GM19043 (cell line): Measurements from ENCODE around the gene GLOD4.
"Not testable (repeated sequence)": the region's sequence is repeated elsewhere in the genome, so short reads cannot be mapped to it uniquely, and the experiment has no call there.

Experiments
- ATAC-seq: cut with Tn5 transposase; IDR thresholded peaks from one replicate; pipeline ENCODE4 v1.9.1; 2021; ENCODE audit warnings: low read depth; ENCODE audit not compliant: unreplicated experiment

GLOD4 gene

GRCh38 chr17:781805-782731, at the start of gene GLOD4, which contains the start of gene MRM3:
GLOD4 (minus strand) TSS chr17:782280; CDS start chr17:782255, 25 bp downstream.
MRM3 (plus strand) TSS chr17:782353; CDS start chr17:782379, 26 bp downstream.
- ATAC-seq: peak; percentile 79

GRCh38 chr17:830950-831349, 48.9 kb upstream of the GLOD4 start:
- ATAC-seq: no peak

GRCh38 chr17:830381-830780, 48.3 kb upstream of the GLOD4 start:
- ATAC-seq: no peak

GRCh38 chr17:829614-830013, 47.5 kb upstream of the GLOD4 start:
- not testable (repeated sequence) for ATAC-seq

GRCh38 chr17:828761-829160, 46.7 kb upstream of the GLOD4 start:
- ATAC-seq: no peak

GRCh38 chr17:826778-827177, 44.7 kb upstream of the GLOD4 start:
- ATAC-seq: no peak

- no peak for ATAC-seq
Observed at GRCh38 chr17:825216-825615, 43.1 kb upstream of the GLOD4 start.

- no peak for ATAC-seq
Observed at GRCh38 chr17:824378-824777, 42.3 kb upstream of the GLOD4 start.

GRCh38 chr17:823501-823902, 41.4 kb upstream of the GLOD4 start:
- no peak for ATAC-seq

- ATAC-seq: no peak
Observed at GRCh38 chr17:819251-819650, 37.2 kb upstream of the GLOD4 start.

- ATAC-seq: no peak
Observed at GRCh38 chr17:814371-814770, 32.3 kb upstream of the GLOD4 start.

GRCh38 chr17:812638-813204, 30.6 kb upstream of the GLOD4 start:
- no peak for ATAC-seq

GRCh38 chr17:811051-811784, 29.1 kb upstream of the GLOD4 start:
- ATAC-seq: no peak

- no peak for ATAC-seq
Observed at GRCh38 chr17:807523-808294, 25.6 kb upstream of the GLOD4 start.

- no peak for ATAC-seq
Observed at GRCh38 chr17:806781-807522, 24.9 kb upstream of the GLOD4 start.

- no peak for ATAC-seq
Observed at GRCh38 chr17:806346-806745, 24.3 kb upstream of the GLOD4 start.

- not testable (repeated sequence) for ATAC-seq
Observed at GRCh38 chr17:805886-806285, 23.8 kb upstream of the GLOD4 start.

GRCh38 chr17:804541-805435, 22.7 kb upstream of the GLOD4 start:
- ATAC-seq: no peak
